A549 (cell line): Measurements from ENCODE around the gene ZBTB8A. TPM values are rescaled to one million over a fixed set of nuclear protein-coding genes. Genes with fewer than 3 reads are reported as not detected.

Experiments
- CBX8 ChIP-seq: fragments of 200-600 bp; sonication (generic); IDR thresholded peaks from 2 replicates; pipeline ENCODE4 v1.6.1; 2016
- CEBPB ChIP-seq, 2 experiments: fragments of >200 bp in 1 of 2; sonication (Bioruptor Twin) in 1 of 2; formaldehyde crosslinking in 1 of 2; IDR thresholded peaks; 2 replicates each; pipeline ENCODE4 v1.6.1; 2012 to 2016
- CHD4 ChIP-seq: fragments of 200-600 bp; sonication (generic); IDR thresholded peaks from 2 replicates; pipeline ENCODE4 v1.6.1; 2016; ENCODE audit warnings: antibody characterized with exemption, mild to moderate bottlenecking, borderline replicate concordance
- ELK1 ChIP-seq: fragments of 150-350 bp; IDR thresholded peaks from 2 replicates; pipeline ENCODE4 v1.6.1; 2014; ENCODE audit warnings: low read depth, mild to moderate bottlenecking, low read length
- FOSB ChIP-seq: fragments of 250-450 bp; sonication (Bioruptor Pico); IDR thresholded peaks from 2 replicates; pipeline ENCODE4 v1.5.0; 2020; ENCODE audit warnings: mild to moderate bottlenecking, moderate library complexity
- GATA3 ChIP-seq: IDR thresholded peaks from 2 replicates; pipeline ENCODE4 v1.6.1; 2012; ENCODE audit warnings: borderline replicate concordance
- HEYL ChIP-seq: fragments of 250-450 bp; sonication (Bioruptor Pico); IDR thresholded peaks from 2 replicates; pipeline ENCODE4 v1.8.0; 2021; ENCODE audit warnings: mild to moderate bottlenecking, moderate library complexity
- KDM1A ChIP-seq: fragments of 200-600 bp; sonication (generic); IDR thresholded peaks from 2 replicates; pipeline ENCODE4 v1.6.1; 2016; ENCODE audit warnings: low read depth, mild to moderate bottlenecking
- KDM5A ChIP-seq: fragments of 200-600 bp; sonication (generic); IDR thresholded peaks from 2 replicates; pipeline ENCODE4 v1.6.1; 2016; ENCODE audit warnings: antibody characterized with exemption, mild to moderate bottlenecking
- MAFK ChIP-seq: fragments of 450-650 bp; IDR thresholded peaks from 2 replicates; pipeline ENCODE4 v1.6.1; 2014; ENCODE audit not compliant: partially characterized antibody
- MAX ChIP-seq: IDR thresholded peaks from 2 replicates; pipeline ENCODE4 v1.6.1; 2012
- MAZ ChIP-seq: fragments of 150-350 bp; IDR thresholded peaks from 2 replicates; pipeline ENCODE4 v1.6.1; 2014; ENCODE audit warnings: antibody characterized with exemption, low read depth, low read length, borderline replicate concordance
- NR3C1 ChIP-seq: fragments of >200 bp; sonication (Bioruptor Twin); formaldehyde crosslinking; IDR thresholded peaks from 3 replicates; pipeline ENCODE4 v1.6.1; 2017
- PHF8 ChIP-seq: fragments of 200-600 bp; sonication (generic); IDR thresholded peaks from 2 replicates; pipeline ENCODE4 v1.6.1; 2016; ENCODE audit warnings: low read depth, mild to moderate bottlenecking, antibody characterized with exemption, moderate library complexity, borderline replicate concordance
- RAD21 ChIP-seq, 2 experiments: fragments of >200 bp in 1 of 2; sonication (Bioruptor Twin) in 1 of 2; formaldehyde crosslinking in 1 of 2; IDR thresholded peaks in 1 of 2; conservative IDR thresholded peaks in 1 of 2; 2 replicates in 1 of 2; 3 replicates in 1 of 2; pipeline ENCODE4 v1.6.1; 2012 to 2018; ENCODE audit warnings: inconsistent platforms in 1 of 2
- RCOR1 ChIP-seq: fragments of 150-350 bp; IDR thresholded peaks from 2 replicates; pipeline ENCODE4 v1.6.1; 2014; ENCODE audit warnings: antibody characterized with exemption, low read length, low read depth
- REST ChIP-seq: fragments of 200-600 bp; sonication (generic); IDR thresholded peaks from 2 replicates; pipeline ENCODE4 v1.6.1; 2016; ENCODE audit warnings: antibody characterized with exemption, mild to moderate bottlenecking, moderate library complexity
- RFX5 ChIP-seq: fragments of 450-650 bp; IDR thresholded peaks from 2 replicates; pipeline ENCODE4 v1.7.1; 2014; ENCODE audit warnings: antibody characterized with exemption, mild to moderate bottlenecking, moderate library complexity
- RNF2 ChIP-seq: fragments of 200-600 bp; sonication (generic); IDR thresholded peaks from 2 replicates; pipeline ENCODE4 v1.6.1; 2016; ENCODE audit warnings: low read depth, mild to moderate bottlenecking, antibody characterized with exemption, moderate library complexity, borderline replicate concordance
- SMC3 ChIP-seq: fragments of >200 bp; sonication (Bioruptor Twin); formaldehyde crosslinking; IDR thresholded peaks from 3 replicates; pipeline ENCODE4 v1.6.1; 2018; ENCODE audit warnings: inconsistent platforms
- SREBF2 ChIP-seq: fragments of 450-650 bp; IDR thresholded peaks from 2 replicates; pipeline ENCODE4 v1.6.1; 2014; ENCODE audit warnings: mild to moderate bottlenecking, moderate library complexity
- TFCP2L1 ChIP-seq: fragments of 250-450 bp; sonication (Bioruptor Pico); IDR thresholded peaks from 2 replicates; pipeline ENCODE4 v1.5.0; 2021; ENCODE audit warnings: mild to moderate bottlenecking
- TP53 ChIP-seq: fragments of 250-450 bp; sonication (Bioruptor Pico); IDR thresholded peaks from 2 replicates; pipeline ENCODE4 v1.5.0; 2021; ENCODE audit warnings: mild to moderate bottlenecking, moderate library complexity
- USF2 ChIP-seq: fragments of 450-650 bp; IDR thresholded peaks from 2 replicates; pipeline ENCODE4 v1.6.1; 2014; ENCODE audit warnings: antibody characterized with exemption
- ZFP36 ChIP-seq: fragments of 450-650 bp; IDR thresholded peaks from 2 replicates; pipeline ENCODE4 v1.6.1; 2014; ENCODE audit warnings: borderline replicate concordance; ENCODE audit not compliant: partially characterized antibody
- ZNF302 ChIP-seq: fragments of 250-450 bp; sonication (Bioruptor Pico); IDR thresholded peaks from 2 replicates; pipeline ENCODE4 v1.9.0; 2021; ENCODE audit warnings: inconsistent platforms, mild to moderate bottlenecking, moderate library complexity
- polyA plus RNA-seq, 4 experiments: library from polyadenylated mRNA; depleted of rRNA in 3 of 4; stranded (reverse); fragments of >200 nt; fragmentation: RNase III in 1 of 4; extraction: RNeasy Plus Mini Kit Qiagen cat#74134 plus additional on column Dnase treatment in 1 of 4; gene quantifications; 2 replicates in 3 of 4; 3 replicates in 1 of 4; pipeline ENCODE4 v1.2.3, GENCODE V29; 2011 to 2017
- TF ChIP-seq, protein P1 (sequence below): fragments of >200 bp; sonication (Bioruptor Twin); formaldehyde crosslinking; IDR thresholded peaks from 3 replicates; pipeline ENCODE4 v1.5.1; 2016
- TF ChIP-seq, protein P2 (sequence below): fragments of >200 bp; sonication (Bioruptor Twin); formaldehyde crosslinking; IDR thresholded peaks from 3 replicates; pipeline ENCODE4 v1.6.1; 2016
- TF ChIP-seq, protein P3 (sequence below): IDR thresholded peaks from 2 replicates; pipeline ENCODE4 v1.6.1; 2012; ENCODE audit warnings: low read depth, borderline replicate concordance

Gene ZBTB8A
- polyA plus RNA-seq, 2 of the 4 experiments (the other 2 are of a cell fraction): 2.7 to 6.0 TPM

GRCh38 chr1:32650752-32651460 is 111.7 kb downstream of the ZBTB8A start, which contains the start of gene RBBP4 (continued):
- TF ChIP-seq KDM1A (no peak), TFCP2L1 (CRISPR knock-in tag) (peak; percentile 95), RCOR1 (no peak), RAD21 (conservative IDR thresholded peaks at IDR 0.05 in 1 of 2, IDR thresholded peaks at IDR 0.05 in 1 of 2) (no peak), ELK1 (no peak), FOSB (CRISPR knock-in tag) (peak; percentile 93; the same call in 1 of the 2 replicates), ZFP36 (no peak), CEBPB (IDR thresholded peaks at IDR 0.05) (no peak), CBX8 (no peak), USF2 (peak; percentile 84), SMC3 (no peak), REST (peak; percentile 60), MAFK (no peak), RNF2 (no peak), ZNF302 (CRISPR knock-in tag) (peak; percentile 94), HEYL (CRISPR knock-in tag) (peak; percentile 97), MAZ (no peak), NR3C1 (no peak), TP53 (peak; percentile 97), GATA3 (no peak), KDM5A (peak; percentile 36; the same call in 1 of the 2 replicates), PHF8 (peak; percentile 88; the same call in 1 of the 2 replicates), SREBF2 (no peak), RFX5 (no peak), CHD4 (no peak), MAX (peak; percentile 94)
- TF ChIP-seq, protein P1, sequence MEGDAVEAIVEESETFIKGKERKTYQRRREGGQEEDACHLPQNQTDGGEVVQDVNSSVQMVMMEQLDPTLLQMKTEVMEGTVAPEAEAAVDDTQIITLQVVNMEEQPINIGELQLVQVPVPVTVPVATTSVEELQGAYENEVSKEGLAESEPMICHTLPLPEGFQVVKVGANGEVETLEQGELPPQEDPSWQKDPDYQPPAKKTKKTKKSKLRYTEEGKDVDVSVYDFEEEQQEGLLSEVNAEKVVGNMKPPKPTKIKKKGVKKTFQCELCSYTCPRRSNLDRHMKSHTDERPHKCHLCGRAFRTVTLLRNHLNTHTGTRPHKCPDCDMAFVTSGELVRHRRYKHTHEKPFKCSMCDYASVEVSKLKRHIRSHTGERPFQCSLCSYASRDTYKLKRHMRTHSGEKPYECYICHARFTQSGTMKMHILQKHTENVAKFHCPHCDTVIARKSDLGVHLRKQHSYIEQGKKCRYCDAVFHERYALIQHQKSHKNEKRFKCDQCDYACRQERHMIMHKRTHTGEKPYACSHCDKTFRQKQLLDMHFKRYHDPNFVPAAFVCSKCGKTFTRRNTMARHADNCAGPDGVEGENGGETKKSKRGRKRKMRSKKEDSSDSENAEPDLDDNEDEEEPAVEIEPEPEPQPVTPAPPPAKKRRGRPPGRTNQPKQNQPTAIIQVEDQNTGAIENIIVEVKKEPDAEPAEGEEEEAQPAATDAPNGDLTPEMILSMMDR: no peak
- TF ChIP-seq, protein P2, sequence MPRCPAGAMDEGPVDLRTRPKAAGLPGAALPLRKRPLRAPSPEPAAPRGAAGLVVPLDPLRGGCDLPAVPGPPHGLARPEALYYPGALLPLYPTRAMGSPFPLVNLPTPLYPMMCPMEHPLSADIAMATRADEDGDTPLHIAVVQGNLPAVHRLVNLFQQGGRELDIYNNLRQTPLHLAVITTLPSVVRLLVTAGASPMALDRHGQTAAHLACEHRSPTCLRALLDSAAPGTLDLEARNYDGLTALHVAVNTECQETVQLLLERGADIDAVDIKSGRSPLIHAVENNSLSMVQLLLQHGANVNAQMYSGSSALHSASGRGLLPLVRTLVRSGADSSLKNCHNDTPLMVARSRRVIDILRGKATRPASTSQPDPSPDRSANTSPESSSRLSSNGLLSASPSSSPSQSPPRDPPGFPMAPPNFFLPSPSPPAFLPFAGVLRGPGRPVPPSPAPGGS: 0 out of 3 replicates have a peak, but pooled peaks have one; percentile 15
- TF ChIP-seq, protein P3, sequence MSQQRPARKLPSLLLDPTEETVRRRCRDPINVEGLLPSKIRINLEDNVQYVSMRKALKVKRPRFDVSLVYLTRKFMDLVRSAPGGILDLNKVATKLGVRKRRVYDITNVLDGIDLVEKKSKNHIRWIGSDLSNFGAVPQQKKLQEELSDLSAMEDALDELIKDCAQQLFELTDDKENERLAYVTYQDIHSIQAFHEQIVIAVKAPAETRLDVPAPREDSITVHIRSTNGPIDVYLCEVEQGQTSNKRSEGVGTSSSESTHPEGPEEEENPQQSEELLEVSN: peak; percentile 97
